ENCODE measurements around the gene TRAK1. TPM values are rescaled to one million over a fixed set of nuclear protein-coding genes. Genes with fewer than 3 reads are reported as not detected.

The TRAK1 gene
- total RNA-seq, 1 donor from 2014 or later, result 36.8 TPM

- DNase-seq (ENCODE audit: extremely low spot score in 2 of 2), result no peak
- intact Hi-C loops (cut with DNase I), result no loop called here
- TF ChIP-seq POLR2A (IDR thresholded peaks at IDR 0.05), result no peak
- TF ChIP-seq CTCF (IDR thresholded peaks at IDR 0.05), result no peak
- TF ChIP-seq POLR2AphosphoS5 (IDR thresholded peaks at IDR 0.05; ENCODE audit: insufficient read depth in 1 of 2, low read depth in 1 of 2), result no peak
- Histone ChIP-seq H3K9me3 (no peaks in the 10 kb centered on the region), H3K4me3 (no peak overlapping the region), H3K4me1 (peaks cover 39% of the 10 kb centered on the region), H3K36me3 (no peaks in the 10 kb centered on the region), H3K27ac (no peak overlapping the region), H3K27me3 (no peaks in the 10 kb centered on the region)
Observed at GRCh38 chr3:42050126-42050525, 41.0 kb upstream of the TRAK1 start.

GRCh38 chr3:42051384-42052131 lies 39.6 kb upstream of the TRAK1 start:
- Histone ChIP-seq H3K27ac (peak overlapping the region; percentile 83), H3K27me3 (no peaks in the 10 kb centered on the region), H3K9me3 (no peaks in the 10 kb centered on the region), H3K36me3 (no peaks in the 10 kb centered on the region), H3K4me1 (peaks cover 34% of the 10 kb centered on the region), H3K4me3 (no peak overlapping the region)
- intact Hi-C loops (cut with DNase I), result no loop called here
- DNase-seq (ENCODE audit: extremely low spot score in 2 of 2), result peak in 1 of 2 donors; percentile 77
- TF ChIP-seq POLR2A (IDR thresholded peaks at IDR 0.05) (no peak), CTCF (IDR thresholded peaks at IDR 0.05) (no peak), POLR2AphosphoS5 (IDR thresholded peaks at IDR 0.05; ENCODE audit: insufficient read depth in 1 of 2, low read depth in 1 of 2) (no peak)

- intact Hi-C loops (cut with DNase I), result no loop called here
- Histone ChIP-seq H3K4me1 (peaks cover 32% of the 10 kb centered on the region), H3K27ac (peak overlapping the region; percentile 83), H3K4me3 (no peak overlapping the region), H3K36me3 (no peaks in the 10 kb centered on the region), H3K9me3 (no peaks in the 10 kb centered on the region), H3K27me3 (no peaks in the 10 kb centered on the region)
- peak in 1 of 2 donors; percentile 77 for DNase-seq (ENCODE audit: extremely low spot score in 2 of 2)
- TF ChIP-seq CTCF (IDR thresholded peaks at IDR 0.05) (no peak), POLR2AphosphoS5 (IDR thresholded peaks at IDR 0.05; ENCODE audit: insufficient read depth in 1 of 2, low read depth in 1 of 2) (no peak)
Observed at GRCh38 chr3:42052132-42052483, 39.0 kb upstream of the TRAK1 start.

GRCh38 chr3:42052484-42053351 lies 38.4 kb upstream of the TRAK1 start:
- Histone ChIP-seq H3K4me1 (peaks cover 32% of the 10 kb centered on the region), H3K27ac (peak overlapping the region; percentile 83), H3K9me3 (no peaks in the 10 kb centered on the region), H3K36me3 (no peaks in the 10 kb centered on the region), H3K4me3 (no peak overlapping the region), H3K27me3 (no peaks in the 10 kb centered on the region)
- DNase-seq (ENCODE audit: extremely low spot score in 2 of 2), result peak in 1 of 2 donors; percentile 83
- intact Hi-C loops (cut with DNase I), result no loop called here
- TF ChIP-seq POLR2AphosphoS5 (IDR thresholded peaks at IDR 0.05; ENCODE audit: insufficient read depth in 1 of 2, low read depth in 1 of 2) (peak in 1 of 2 donors; percentile 34), POLR2A (IDR thresholded peaks at IDR 0.05) (no peak)

- Histone ChIP-seq H3K4me3 (no peak overlapping the region), H3K4me1 (peaks cover 32% of the 10 kb centered on the region), H3K27me3 (no peaks in the 10 kb centered on the region), H3K27ac (peak overlapping the region; percentile 83), H3K9me3 (no peaks in the 10 kb centered on the region), H3K36me3 (no peaks in the 10 kb centered on the region)
- peak in 1 of 2 donors; percentile 79 for DNase-seq (ENCODE audit: extremely low spot score in 2 of 2)
- no peak for TF ChIP-seq CTCF (IDR thresholded peaks at IDR 0.05)
- TF ChIP-seq POLR2AphosphoS5 (IDR thresholded peaks at IDR 0.05; ENCODE audit: insufficient read depth in 1 of 2, low read depth in 1 of 2), result no peak
- TF ChIP-seq POLR2A (IDR thresholded peaks at IDR 0.05), result no peak
- intact Hi-C loops (cut with DNase I), result no loop called here
Observed at GRCh38 chr3:42053476-42053875, 37.7 kb upstream of the TRAK1 start.

Measured in vagina (tissue), 2 donors.